CD4-positive, CD25-positive, alpha-beta regulatory T cell (primary cell): ENCODE measurements around the gene SLC35A2. TPM values are rescaled to one million over a fixed set of nuclear protein-coding genes. Genes with fewer than 3 reads are reported as not detected.
A peak's percentile ranks its signal among the peaks of the same experiment; 100 is the strongest.
"Not testable (repeated sequence)": the region's sequence is repeated elsewhere in the genome, so short reads cannot be mapped to it uniquely, and the experiment has no call there.

Experiments
- ATAC-seq, 2 donors: fragments of 150-1000 bp; cut with Tn5 transposase; one replicate each; pipeline ENCODE4 v1.10.0; 2021; ENCODE audit warnings: low read depth in 2 of 2, moderate number of reproducible peaks in 2 of 2, moderate library complexity in 1 of 2
- DNase-seq, 3 donors: peaks; one replicate each; pipeline versions ENCODE4 v3.0.0 to v3.0.0-alpha.2; 2012 to 2022; ENCODE audit warnings: mixed read lengths in 1 of 3
- H3K27ac ChIP-seq: one replicate; pipeline ENCODE4 v1.7.0; 2013; ENCODE audit warnings: mild to moderate bottlenecking, low read length; ENCODE audit not compliant: insufficient read depth, poor library complexity, severe bottlenecking
- H3K27me3 ChIP-seq: one replicate; pipeline ENCODE4 v1.7.0; 2013; ENCODE audit warnings: low read length; ENCODE audit not compliant: control insufficient read depth, insufficient read depth
- H3K36me3 ChIP-seq: one replicate; pipeline ENCODE4 v1.7.0; 2013; ENCODE audit warnings: mild to moderate bottlenecking, low read length, moderate library complexity; ENCODE audit not compliant: control insufficient read depth, insufficient read depth
- H3K4me1 ChIP-seq: 2 replicates; pipeline ENCODE4 v1.7.0; 2013; ENCODE audit warnings: mild to moderate bottlenecking, low read length; ENCODE audit not compliant: insufficient read depth, control insufficient read depth, poor library complexity, severe bottlenecking
- H3K4me3 ChIP-seq: one replicate; pipeline ENCODE4 v1.7.0; 2013; ENCODE audit warnings: low read depth, mild to moderate bottlenecking, low read length, moderate library complexity
- H3K9me3 ChIP-seq, 2 experiments: 1 replicate in 1 of 2; 2 replicates in 1 of 2; pipeline ENCODE4 v1.7.0; 2013; ENCODE audit warnings: low read length in 2 of 2, mild to moderate bottlenecking in 1 of 2, moderate library complexity in 1 of 2; ENCODE audit not compliant: control insufficient read depth in 2 of 2
- H3K27ac Mint-ChIP-seq, 3 donors: one replicate each; pipeline ENCODE4 v1.8.0; 2020 to 2022; ENCODE audit warnings: mild to moderate bottlenecking in 3 of 3, mixed read lengths in 3 of 3, moderate library complexity in 2 of 3
- H3K27me3 Mint-ChIP-seq: one replicate; pipeline ENCODE4 v1.8.0; 2022; ENCODE audit warnings: mild to moderate bottlenecking, mixed read lengths
- H3K36me3 Mint-ChIP-seq: one replicate; pipeline ENCODE4 v1.8.0; 2020; ENCODE audit warnings: mixed read lengths
- H3K4me1 Mint-ChIP-seq, 4 donors: one replicate each; pipeline ENCODE4 v1.8.0; 2020 to 2022; ENCODE audit warnings: mixed read lengths in 4 of 4, mild to moderate bottlenecking in 1 of 4
- H3K4me3 Mint-ChIP-seq, 4 donors: one replicate each; pipeline ENCODE4 v1.8.0; 2020 to 2022; ENCODE audit warnings: mild to moderate bottlenecking in 4 of 4, mixed read lengths in 4 of 4, moderate library complexity in 3 of 4
- H3K9me3 Mint-ChIP-seq, 7 donors: one replicate each; pipeline ENCODE4 v1.8.0; 2020 to 2022; ENCODE audit warnings: mixed read lengths in 7 of 7, mild to moderate bottlenecking in 3 of 7, moderate library complexity in 2 of 7
- polyA plus RNA-seq, 4 donors: library from polyadenylated mRNA; unstranded; fragments of 300-500 nt; fragmentation: Illumina TruSeq; gene quantifications; one replicate each; pipeline ENCODE4 v1.2.3, GENCODE V29; 2021
- total RNA-seq: library from RNA; stranded (reverse); gene quantifications from one replicate; pipeline ENCODE4 v1.2.3, GENCODE V29; 2022

Gene SLC35A2
- total and polyA plus RNA-seq, 5 donors from 2014 or later: 7.4 to 50.0 (median 10.1) TPM

- DNase-seq (no peak), ATAC-seq (no peak)
- H3K4me3 ChIP-seq: peak overlapping the region; percentile 76
- Mint-ChIP-seq H3K9me3 (peaks cover 0 to 2% (median 0%) of the 10 kb centered on the region in 7 donors), H3K27me3 (no peaks in the 10 kb centered on the region), H3K27ac (peak overlapping the region; percentile 59 to 93 (median 88)), H3K4me3 (peak overlapping the region; percentile 85 to 99 (median 92)), H3K4me1 (peaks cover 6 to 24% (median 7%) of the 10 kb centered on the region in 4 donors), H3K36me3 (no peaks in the 10 kb centered on the region)
- H3K27me3 ChIP-seq: no peaks in the 10 kb centered on the region
- peaks cover 6% of the 10 kb centered on the region for H3K4me1 ChIP-seq
- peak overlapping the region; percentile 65 for H3K27ac ChIP-seq
- H3K9me3 ChIP-seq: no peaks in the 10 kb centered on the region
- peaks cover 3% of the 10 kb centered on the region for H3K36me3 ChIP-seq
Measured at GRCh38 chrX:48890296-48890925, 21.0 kb downstream of the SLC35A2 start.

- ATAC-seq, H3K4me3 ChIP-seq, H3K9me3 Mint-ChIP-seq, H3K27ac Mint-ChIP-seq, H3K27me3 ChIP-seq, H3K4me1 ChIP-seq, H3K27ac ChIP-seq, DNase-seq, H3K27me3 Mint-ChIP-seq, H3K4me1 Mint-ChIP-seq, H3K36me3 Mint-ChIP-seq, H3K36me3 ChIP-seq, H3K9me3 ChIP-seq, H3K4me3 Mint-ChIP-seq: not testable (repeated sequence)
Measured at GRCh38 chrX:48886586-48886985, 24.9 kb downstream of the SLC35A2 start.

GRCh38 chrX:48883729-48884128, 27.7 kb downstream of the SLC35A2 start:
- Mint-ChIP-seq H3K9me3 (no peaks in the 10 kb centered on the region), H3K4me1 (no peaks in the 10 kb centered on the region), H3K4me3 (no peak overlapping the region), H3K36me3 (no peaks in the 10 kb centered on the region), H3K27ac (no peak overlapping the region), H3K27me3 (no peaks in the 10 kb centered on the region)
- ATAC-seq (no peak), DNase-seq (no peak)
- H3K4me3 ChIP-seq: no peak overlapping the region
- H3K27me3 ChIP-seq: no peaks in the 10 kb centered on the region
- no peaks in the 10 kb centered on the region for H3K9me3 ChIP-seq
- no peak overlapping the region for H3K27ac ChIP-seq
- no peaks in the 10 kb centered on the region for H3K36me3 ChIP-seq
- H3K4me1 ChIP-seq: no peaks in the 10 kb centered on the region

- H3K27me3 Mint-ChIP-seq, H3K27ac ChIP-seq, H3K4me3 ChIP-seq, H3K36me3 ChIP-seq, H3K36me3 Mint-ChIP-seq, H3K4me1 Mint-ChIP-seq, ATAC-seq, H3K9me3 ChIP-seq, H3K4me1 ChIP-seq, DNase-seq, H3K4me3 Mint-ChIP-seq, H3K27me3 ChIP-seq, H3K9me3 Mint-ChIP-seq: not testable (repeated sequence)
- H3K27ac Mint-ChIP-seq: peak overlapping the region in 1 of 3 donors; percentile 43
Measured at GRCh38 chrX:48876944-48877343, 34.5 kb downstream of the SLC35A2 start.

- H3K9me3 ChIP-seq, H3K4me1 ChIP-seq, H3K27me3 ChIP-seq, H3K27ac Mint-ChIP-seq, H3K36me3 Mint-ChIP-seq, H3K9me3 Mint-ChIP-seq, DNase-seq, H3K4me3 Mint-ChIP-seq, H3K36me3 ChIP-seq, H3K4me1 Mint-ChIP-seq, ATAC-seq, H3K27ac ChIP-seq, H3K4me3 ChIP-seq: not testable (repeated sequence)
- peaks cover 13% of the 10 kb centered on the region for H3K27me3 Mint-ChIP-seq
Measured at GRCh38 chrX:48872017-48872416, 39.4 kb downstream of the SLC35A2 start.

GRCh38 chrX:48864210-48864609, 47.2 kb downstream of the SLC35A2 start:
- Mint-ChIP-seq H3K27me3 (peaks cover 19% of the 10 kb centered on the region), H3K36me3 (no peaks in the 10 kb centered on the region), H3K9me3 (peaks cover 0 to 4% (median 0%) of the 10 kb centered on the region in 7 donors), H3K27ac (no peak overlapping the region), H3K4me3 (no peak overlapping the region), H3K4me1 (no peaks in the 10 kb centered on the region)
- no peaks in the 10 kb centered on the region for H3K9me3 ChIP-seq
- ATAC-seq (no peak), DNase-seq (no peak)
- no peaks in the 10 kb centered on the region for H3K27me3 ChIP-seq
- no peak overlapping the region for H3K27ac ChIP-seq
- no peaks in the 10 kb centered on the region for H3K36me3 ChIP-seq
- no peak overlapping the region for H3K4me3 ChIP-seq
- no peaks in the 10 kb centered on the region for H3K4me1 ChIP-seq

- ATAC-seq (no peak), DNase-seq (peak in 1 of 3 donors; percentile 35)
- Mint-ChIP-seq H3K4me1 (peaks cover 0 to 3% (median 0%) of the 10 kb centered on the region in 4 donors), H3K4me3 (peak overlapping the region in 1 of 4 donors; percentile 73), H3K36me3 (no peaks in the 10 kb centered on the region), H3K27me3 (peaks cover 16% of the 10 kb centered on the region), H3K9me3 (peaks cover 0 to 2% (median 0%) of the 10 kb centered on the region in 7 donors), H3K27ac (no peak overlapping the region)
- H3K27me3 ChIP-seq: no peaks in the 10 kb centered on the region
- H3K4me1 ChIP-seq: no peaks in the 10 kb centered on the region
- H3K9me3 ChIP-seq: no peaks in the 10 kb centered on the region
- no peak overlapping the region for H3K27ac ChIP-seq
- no peaks in the 10 kb centered on the region for H3K36me3 ChIP-seq
- no peak overlapping the region for H3K4me3 ChIP-seq
Measured at GRCh38 chrX:48854898-48855297, 56.5 kb downstream of the SLC35A2 start.

- not testable (repeated sequence) for H3K9me3 Mint-ChIP-seq, H3K27me3 ChIP-seq, H3K27ac Mint-ChIP-seq, H3K4me3 ChIP-seq, H3K4me3 Mint-ChIP-seq, H3K9me3 ChIP-seq, DNase-seq, H3K36me3 Mint-ChIP-seq, ATAC-seq, H3K4me1 ChIP-seq, H3K27ac ChIP-seq, H3K36me3 ChIP-seq, H3K4me1 Mint-ChIP-seq
- H3K27me3 Mint-ChIP-seq: peaks cover 14% of the 10 kb centered on the region
Measured at GRCh38 chrX:48854121-48854804, 57.2 kb downstream of the SLC35A2 start.
